SH-SY5Y (cell line): ENCODE data around the gene PRKAB2.

Experiments
- GATA2 ChIP-seq: IDR thresholded peaks from 2 replicates; pipeline ENCODE4 v1.6.1; 2011; ENCODE audit warnings: mild to moderate bottlenecking, low read depth, low read length
- GATA3 ChIP-seq: IDR thresholded peaks from 2 replicates; pipeline ENCODE4 v1.6.1; 2011; ENCODE audit warnings: low read depth, mild to moderate bottlenecking, low read length, moderate library complexity

DNA sequence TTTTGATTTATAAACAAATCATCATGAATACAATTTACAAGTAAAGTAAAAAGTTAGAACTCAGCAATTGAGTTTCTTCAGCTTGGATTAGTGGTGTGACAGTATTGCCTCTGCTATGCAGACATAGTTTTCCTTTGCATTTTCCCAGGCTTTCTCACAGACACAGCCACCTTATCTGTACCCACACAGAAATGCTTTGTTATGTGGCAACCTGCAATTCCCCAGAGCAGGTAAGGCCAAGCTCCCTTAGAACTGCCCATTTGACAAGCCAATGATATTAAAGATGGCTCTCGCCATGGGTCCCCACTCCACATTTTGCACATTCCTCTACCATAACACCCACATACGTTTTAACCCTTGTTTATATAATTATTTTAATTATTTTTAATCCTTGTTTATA, 38.7 kb upstream of the PRKAB2 start:
- TF ChIP-seq GATA2 (no peak), GATA3 (no peak)
